GM18870 (cell line): ENCODE results near the gene GARIN5B.

Experiments
- ATAC-seq: cut with Tn5 transposase; IDR thresholded peaks from one replicate; pipeline ENCODE4 v1.9.1; 2021; ENCODE audit warnings: moderate library complexity; ENCODE audit not compliant: unreplicated experiment

GARIN5B gene

GRCh38 chr19:55372316-55373081 lies 9.4 kb upstream of the GARIN5B start:
- ATAC-seq = no peak

- ATAC-seq = no peak
These were observed 7.4 kb upstream of the GARIN5B start, which contains the start of gene IL11 for GRCh38 chr19:55370305-55370988. Gene IL11, minus strand, starts transcription at chr19:55370463. Its CDS starts 153 bp downstream, at chr19:55370310.

GRCh38 chr19:55369653-55370304 lies 6.7 kb upstream of the GARIN5B start:
- no peak for ATAC-seq

DNA sequence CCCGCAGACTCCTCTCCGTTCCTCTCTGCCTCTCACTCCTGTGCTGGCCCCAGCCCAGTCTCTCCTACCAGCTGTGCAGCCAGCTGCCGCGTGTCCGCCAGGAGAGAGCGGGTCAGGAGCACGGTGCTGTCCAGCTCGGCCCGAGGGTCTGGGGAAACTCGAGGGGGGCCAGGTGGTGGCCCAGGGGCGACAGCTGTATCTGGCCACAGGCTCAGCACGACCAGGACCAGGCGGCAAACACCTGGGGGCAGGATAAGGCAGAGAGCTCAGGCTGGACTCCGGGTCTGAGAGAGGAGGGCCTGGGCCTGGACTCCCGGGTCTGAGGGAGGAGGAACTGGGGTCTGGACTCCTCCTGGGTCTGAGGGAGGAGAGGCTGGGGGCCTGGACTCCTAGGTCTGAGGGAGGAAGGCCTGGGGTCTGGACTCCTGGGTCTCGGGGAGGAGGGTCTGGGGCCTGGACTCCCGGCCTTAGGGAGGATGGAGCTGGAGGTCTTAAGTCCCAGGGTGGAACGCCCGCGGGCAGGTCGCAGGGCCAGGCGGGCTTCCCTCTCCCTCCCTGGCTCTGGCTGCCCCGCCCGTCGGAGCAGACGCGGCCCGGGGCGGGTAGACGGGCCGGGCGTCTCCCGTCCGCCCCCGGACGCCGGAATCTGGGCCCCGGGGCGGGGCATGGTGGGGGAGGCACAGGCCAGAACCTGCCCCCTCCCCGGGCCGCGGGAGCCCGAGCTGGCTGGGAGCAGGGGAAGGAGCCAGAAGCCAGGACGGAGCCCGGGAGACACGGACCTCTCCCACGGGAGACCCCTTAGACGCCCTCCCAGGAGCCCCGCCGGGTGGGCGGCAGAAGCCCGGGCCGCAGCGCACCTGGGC lies 5.9 kb upstream of the GARIN5B start:
- no peak for ATAC-seq

DNA sequence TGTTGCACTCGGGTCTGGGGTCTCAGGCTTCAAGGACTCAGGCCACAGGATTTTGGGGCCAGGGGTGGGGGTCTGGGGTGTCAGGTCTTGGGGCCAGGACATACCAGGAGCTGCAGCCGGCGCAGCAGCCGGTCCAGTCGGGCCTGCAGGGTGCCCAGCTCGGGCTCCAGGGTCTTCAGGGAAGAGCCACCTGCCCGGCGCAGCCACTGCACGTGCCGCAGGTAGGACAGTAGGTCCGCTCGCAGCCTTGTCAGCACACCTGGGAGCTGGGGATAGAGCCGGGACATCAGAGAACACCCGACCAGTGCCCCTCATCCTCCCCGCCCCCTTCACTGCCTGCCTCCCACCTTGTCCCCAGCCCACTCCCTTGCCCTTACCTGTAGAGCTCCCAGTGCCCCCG lies 5.0 kb upstream of the GARIN5B start:
- ATAC-seq = no peak

DNA sequence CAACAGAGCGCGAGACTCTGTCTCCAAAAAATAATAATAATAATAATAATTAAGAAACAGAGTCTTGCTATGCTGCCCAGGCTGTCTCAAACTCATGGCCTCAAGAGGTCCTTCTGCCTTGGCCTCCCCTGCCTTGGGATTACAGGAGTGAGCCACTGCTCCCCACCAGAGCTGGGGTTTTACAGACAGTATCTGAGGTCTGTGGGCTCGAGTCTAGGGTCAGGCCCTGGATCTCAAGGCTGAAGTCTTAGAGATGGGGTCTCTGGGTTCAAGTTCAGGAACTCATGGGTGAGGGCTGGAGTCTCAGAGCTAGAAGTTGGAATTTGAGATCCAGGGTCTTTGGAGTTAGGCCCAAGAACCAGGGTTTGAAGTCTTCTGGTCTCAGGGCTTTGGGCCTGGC lies 3.7 kb upstream of the GARIN5B start:
- no peak for ATAC-seq

DNA sequence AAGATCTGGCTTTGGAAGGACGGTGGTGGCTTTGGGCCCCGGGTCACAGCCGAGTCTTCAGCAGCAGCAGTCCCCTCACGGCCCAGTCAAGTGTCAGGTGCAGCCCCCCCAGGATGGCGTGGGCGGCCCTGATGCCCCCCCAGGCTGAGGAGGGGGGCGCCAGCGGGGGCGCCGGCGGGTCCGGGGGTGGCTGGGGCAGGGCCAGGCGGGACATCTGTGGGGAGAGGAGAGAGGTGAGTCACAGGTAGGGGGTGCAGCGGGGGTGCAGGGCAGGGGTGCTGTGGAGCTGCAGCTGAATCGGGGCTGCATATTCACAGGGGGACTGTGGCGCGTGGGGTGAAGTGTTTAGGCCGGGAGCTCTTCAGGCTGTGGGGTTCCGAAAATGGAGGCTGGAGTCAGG lies 2.9 kb upstream of the GARIN5B start:
- ATAC-seq = no peak

DNA sequence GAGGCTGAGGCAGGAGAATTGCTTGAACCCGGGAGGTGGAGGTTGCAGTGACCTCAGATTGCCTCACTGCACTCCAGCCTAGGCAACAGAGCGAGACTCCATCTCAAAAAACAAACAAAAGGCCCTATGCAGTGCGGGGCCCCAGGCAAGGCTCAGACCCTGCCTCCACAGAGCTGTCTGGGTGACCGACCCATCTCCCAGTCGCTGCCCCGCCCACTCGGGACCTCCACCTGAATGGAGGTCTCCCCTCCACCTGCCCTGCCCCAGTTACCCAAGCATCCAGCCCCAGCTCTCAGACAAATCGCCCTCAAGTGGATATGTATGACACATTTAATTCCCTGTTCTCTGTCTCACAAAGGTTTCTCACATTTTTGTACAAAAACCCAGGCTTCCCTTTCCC lies 2.2 kb upstream of the GARIN5B start:
- ATAC-seq = no peak

GRCh38 chr19:55362174-55362989 lies 678 bp downstream of the GARIN5B start:
- ATAC-seq = no peak

DNA sequence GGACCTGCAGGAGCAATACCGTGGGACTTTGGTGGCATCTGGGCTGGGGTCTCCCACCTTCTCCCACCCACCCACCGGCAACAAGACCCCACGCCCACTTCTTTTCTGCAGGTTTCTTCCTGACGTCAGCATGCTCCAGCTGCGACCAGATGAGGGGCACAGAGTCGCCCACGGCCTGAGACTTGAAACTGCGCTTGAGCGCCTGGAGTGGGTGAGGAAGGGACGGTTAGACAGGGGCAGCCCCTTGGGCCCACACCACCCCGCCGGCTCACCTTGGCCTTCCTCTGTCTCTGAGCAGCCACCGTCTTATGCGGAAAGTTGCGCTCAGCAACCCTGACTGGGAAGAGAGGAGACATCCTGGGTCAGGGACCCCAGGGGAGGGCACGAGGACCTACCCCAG lies 2.2 kb downstream of the GARIN5B start:
- no peak for ATAC-seq

- ATAC-seq = no peak
These were observed 3.8 kb downstream of the GARIN5B start for GRCh38 chr19:55358943-55359908.

DNA sequence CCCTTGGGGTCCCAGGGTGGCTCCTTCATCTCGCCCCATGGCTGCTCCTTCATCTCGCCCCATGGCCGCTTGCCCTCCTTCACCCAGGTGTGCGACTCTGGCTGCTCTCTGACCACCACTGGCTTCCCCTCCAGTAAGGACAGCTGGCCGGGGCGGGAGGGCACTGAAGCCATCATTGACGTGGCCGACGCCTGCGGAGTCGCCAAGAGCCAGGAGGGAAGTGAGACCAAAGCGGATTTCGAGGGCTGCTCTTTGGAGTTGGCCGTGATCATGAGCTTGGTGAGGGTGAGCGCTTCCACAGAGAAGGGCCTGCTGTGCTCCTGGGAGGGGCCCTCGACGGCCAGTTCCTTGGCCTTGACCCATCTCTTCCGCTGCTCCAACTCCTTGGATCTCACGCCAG lies 4.6 kb downstream of the GARIN5B start:
- no peak for ATAC-seq

DNA sequence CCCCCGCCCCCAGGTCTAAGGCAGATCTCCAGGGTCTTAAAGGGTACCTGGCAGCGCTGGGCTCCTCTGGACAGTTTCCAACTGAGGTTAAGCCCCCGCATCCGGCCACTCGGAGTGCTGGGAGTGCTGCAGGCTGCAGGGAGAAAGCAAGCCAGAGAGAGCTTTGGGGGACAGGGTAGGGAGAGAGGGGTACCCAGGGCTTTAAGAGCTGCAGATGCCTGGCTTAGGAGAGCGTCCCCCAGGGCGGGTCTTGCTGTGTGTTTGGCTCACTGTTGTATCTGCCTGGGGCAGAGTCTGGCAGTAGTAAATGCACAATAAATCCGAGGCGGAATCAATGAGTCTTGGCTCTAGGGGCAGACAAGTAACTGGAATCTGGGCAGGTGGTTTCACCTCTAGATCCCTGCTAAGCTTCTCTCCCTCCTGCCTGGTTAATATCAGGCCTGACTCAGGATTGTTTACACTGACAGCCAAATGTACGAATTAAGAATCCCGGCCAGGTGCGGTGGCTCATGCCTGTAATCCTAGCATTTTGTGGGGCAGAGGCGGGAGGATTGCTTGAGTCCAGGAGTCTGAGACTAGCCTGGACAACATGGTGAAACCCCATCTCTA lies 7.7 kb downstream of the GARIN5B start:
- no peak for ATAC-seq

GRCh38 chr19:55354698-55355212 lies 8.3 kb downstream of the GARIN5B start, which contains the start of gene COX6B2:
Gene COX6B2, minus strand, starts transcription at chr19:55354719. Its CDS starts 198 bp downstream, at chr19:55354521.
- no peak for ATAC-seq

GRCh38 chr19:55353803-55354697 lies 9.0 kb downstream of the GARIN5B start:
- ATAC-seq = no peak

DNA sequence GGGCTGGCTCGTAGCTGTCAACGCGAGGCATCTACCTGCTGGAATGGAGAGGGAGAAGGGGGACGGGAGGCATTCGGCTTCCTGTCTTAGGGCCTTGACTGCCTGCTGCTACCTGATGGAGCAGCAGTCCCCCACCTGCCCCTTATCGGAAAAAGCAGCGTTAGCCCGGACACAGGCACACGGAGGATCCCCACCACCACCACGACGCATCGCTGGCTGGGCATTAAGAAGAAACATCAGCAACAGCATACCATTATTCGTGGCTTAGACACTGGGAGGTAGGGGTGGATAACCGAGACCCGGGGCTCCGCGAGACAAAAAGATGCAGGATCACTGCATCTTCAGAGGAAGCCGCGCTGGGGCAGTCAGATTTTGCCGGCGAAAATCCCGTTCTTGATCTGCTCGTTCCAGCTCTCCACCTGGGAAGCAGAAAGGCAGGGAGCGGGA lies 9.7 kb downstream of the GARIN5B start:
- no peak for ATAC-seq

DNA sequence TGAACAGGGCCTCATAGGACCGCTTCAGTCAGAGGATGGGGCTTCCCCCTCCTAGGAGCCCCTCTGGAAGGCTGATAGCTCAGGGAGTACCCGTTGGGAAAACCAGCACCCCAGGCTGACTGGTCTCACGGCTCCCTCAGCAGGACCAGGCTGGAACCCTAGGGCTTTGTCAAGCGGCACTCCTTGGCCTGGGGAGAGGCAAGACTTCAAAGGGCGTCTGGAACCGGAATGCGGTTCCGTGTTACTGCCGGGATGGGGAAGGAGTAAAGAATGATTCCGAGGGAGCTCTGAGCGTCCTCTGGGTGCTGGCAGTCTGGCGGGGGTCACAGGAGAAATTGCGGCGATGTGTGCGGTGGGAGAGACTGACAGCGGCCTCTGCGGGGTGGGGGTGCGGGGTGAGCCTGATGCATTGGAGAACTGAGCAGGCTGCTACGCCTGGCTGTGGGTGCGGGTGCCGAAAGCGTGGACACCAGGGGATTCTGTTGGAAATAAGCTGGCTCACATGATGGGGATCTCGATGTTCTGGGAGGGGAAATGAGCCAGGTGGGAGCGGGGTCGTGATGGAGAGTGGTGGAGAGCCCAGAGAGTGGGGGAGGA lies 10.4 kb downstream of the GARIN5B start:
- ATAC-seq = no peak
